AG08395 (cell line): ENCODE data around the gene RUSF1.
"Not testable (repeated sequence)": the region's sequence is repeated elsewhere in the genome, so short reads cannot be mapped to it uniquely, and the experiment has no call there.

Experiments
- DNase-seq: peaks from one replicate; pipeline ENCODE4 v3.0.0; 2012; ENCODE audit warnings: mixed read lengths, low spot score

RUSF1 gene

DNA sequence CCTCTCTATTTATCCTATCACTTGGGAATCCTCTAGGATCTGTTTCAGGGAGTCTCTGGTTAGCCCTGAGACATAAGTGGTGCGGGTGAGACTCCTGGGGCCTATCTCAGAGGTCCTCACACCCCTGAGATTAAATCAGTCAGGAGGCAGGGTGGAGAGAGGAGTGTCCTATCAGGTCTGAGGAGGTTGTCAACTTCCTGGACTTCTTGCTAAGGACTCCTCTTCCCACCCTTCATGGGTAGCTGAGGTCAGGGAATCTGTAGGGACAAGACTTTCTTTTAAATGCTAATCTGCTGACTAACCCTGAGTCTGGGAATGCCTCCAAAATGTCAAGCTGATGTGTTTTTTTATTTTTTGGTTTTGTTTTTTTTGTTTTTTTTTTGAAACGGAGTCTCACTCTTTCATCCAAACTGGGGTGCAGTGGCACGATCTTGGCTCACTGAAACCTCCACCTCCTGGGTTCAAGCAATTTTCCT lies 55.5 kb downstream of the RUSF1 start:
- peak; percentile 81 for DNase-seq

DNA sequence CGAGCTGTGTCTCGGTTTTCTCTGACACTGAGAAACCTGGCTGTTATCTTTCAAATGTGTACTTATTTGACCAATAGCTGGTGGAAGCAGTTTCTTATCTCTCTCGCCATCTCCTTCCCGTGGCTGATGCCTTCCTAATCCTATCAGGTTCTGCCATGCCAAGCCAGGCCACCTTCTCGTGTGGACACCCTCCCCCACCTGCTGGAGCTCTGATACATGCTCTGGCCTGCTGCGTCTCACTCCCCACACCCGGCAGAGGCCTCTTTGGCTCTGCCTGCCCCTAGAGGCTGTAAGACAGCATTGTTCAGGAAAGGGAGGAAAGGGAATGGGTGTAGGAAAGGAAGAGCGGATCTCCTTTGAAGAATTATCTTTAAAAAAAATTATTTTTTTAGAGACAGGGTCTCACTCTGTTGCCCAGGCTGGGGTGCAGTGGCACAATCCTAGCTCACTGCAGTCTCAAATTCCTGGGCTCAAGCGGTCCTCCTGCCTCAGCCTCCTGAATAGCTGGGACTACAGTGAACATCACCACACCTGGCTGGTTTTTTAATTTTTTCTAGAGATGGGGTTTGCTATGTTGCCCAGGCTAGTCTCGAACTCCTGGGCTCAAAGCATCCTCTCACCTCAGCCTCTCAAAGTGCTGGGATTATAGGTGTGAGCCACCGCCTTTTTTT lies 56.4 kb downstream of the RUSF1 start:
- DNase-seq = peak; percentile 72

DNA sequence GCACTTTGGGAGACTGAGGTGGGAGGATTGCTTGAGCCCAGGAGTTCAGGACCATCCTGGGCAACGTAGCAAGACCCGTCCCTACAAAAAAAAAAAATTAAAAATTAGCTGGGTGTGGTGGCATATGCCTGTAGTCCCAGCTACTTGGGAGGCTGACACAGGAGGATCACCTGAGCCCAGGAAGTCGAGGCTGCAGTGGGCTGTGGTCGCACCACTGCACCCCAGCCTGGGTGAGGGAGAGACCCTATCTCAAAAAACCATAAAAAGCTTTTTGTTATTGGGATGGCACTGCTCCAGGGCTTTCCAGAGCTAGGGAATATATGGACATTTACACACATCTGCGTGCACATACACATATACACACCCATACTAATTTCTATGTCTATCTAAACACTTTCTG lies 57.0 kb downstream of the RUSF1 start:
- DNase-seq = no peak

DNA sequence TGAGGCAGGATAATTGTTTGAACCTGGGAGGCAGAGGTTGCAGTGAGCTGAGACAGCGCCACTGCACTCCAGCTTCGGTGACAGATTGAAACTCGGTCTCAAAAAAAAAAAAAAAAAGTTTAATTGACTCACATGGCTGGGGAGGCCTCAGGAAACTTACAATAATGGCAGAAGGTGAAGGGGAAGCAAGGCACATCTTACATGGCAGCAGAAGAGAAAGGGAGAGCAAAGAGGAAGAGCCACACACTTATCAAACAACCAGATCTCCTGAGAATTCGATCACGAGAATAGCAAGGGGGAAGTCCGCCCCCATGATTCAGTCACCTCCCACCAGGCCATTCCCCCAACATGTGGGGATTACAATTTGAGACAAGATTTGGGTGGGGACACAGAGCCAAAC lies 62.3 kb downstream of the RUSF1 start:
- DNase-seq = not testable (repeated sequence)

DNA sequence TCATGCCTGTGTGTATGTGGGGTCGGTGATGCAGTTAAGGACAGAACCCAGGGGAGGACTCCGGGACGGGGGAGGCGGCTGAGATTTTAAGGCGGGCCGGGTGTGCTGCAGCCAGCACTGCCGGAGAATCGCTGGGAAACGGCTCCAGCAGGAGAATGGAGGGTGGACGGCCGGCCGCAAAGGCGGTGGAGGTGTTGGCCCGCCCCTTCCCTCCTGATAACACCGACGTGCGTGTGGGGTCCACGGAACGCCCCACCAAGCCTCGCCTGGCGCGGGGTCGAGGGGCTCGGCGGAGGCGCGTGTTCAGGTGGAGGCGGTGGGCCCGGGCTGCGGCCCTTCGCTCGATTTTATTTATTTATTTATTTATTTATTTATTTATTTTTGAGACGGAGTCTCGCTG lies 66.2 kb downstream of the RUSF1 start:
- DNase-seq = no peak

DNA sequence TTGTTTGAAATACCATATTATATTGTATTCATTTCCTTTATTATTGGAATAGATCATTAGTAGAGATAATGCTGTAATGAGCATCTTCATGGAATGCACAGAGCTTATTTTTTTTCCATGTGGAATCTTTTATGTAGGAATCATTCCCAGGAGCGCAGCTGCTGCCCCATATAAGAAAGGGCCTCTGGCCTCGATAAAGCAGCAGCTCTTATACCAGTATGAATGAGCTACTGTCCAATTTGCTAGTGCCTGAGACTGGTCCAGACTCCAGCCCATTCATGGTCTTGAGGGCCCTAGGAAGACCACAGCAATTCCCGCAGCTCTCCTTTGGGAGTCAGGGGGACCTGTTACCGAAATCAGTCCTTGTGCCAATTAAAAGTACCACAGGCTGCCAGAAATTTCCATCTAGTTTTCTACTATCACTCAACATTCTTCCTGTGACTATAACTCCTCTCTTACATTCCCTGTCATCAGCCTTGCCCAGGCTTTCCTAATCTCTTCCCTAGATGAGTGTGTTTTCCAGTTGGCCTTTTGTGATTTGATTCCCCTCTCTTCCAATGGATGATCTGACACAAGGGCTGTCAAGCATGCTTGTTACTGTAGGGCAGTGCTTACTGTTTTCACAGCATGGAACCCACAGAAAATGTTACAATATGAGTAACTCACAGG lies 67.5 kb downstream of the RUSF1 start:
- DNase-seq = no peak

- DNase-seq = no peak
Measured at GRCh38 chr16:31439519-31439918, 68.7 kb downstream of the RUSF1 start.
